ENCODE data around the gene NOTCH4.
A peak's percentile ranks its signal among the peaks of the same experiment; 100 is the strongest.

Gene NOTCH4

DNA sequence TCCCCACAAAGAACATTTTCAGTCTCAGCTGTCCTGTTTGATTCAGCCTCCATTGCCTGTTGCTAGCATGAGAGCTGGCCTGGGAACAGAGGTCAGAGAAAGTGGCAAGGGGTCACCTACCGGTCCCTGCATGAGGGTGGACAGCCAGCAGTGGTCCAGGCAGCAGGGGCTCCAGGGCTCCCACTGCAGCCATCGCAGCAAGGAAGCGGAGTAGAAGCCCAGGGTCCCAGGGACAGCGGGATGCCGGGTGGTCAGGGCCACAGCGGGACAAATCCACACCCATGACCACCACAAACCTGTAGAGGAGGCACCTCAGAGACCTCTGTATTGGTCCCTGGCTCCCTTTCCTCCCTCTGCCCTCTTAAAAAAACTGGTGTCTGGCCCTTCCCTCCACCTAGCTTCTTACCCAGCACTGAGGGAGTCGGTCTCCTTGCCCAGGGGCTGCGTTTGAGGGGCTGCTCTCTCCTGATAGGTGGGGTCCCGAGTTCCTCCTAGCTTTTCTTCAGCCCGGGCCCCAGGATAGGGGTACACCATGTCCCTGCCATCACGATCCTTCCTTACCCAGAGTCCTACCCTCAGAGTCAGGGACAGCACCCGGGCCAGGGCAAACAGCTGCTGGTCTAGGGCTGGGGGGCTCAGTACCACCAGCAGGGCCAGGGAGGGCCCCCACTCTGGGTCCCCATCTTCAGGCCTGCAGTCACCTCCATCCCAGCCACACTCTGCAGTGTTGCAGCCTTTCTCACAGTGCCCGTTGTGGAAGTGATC lies 23.0 kb downstream of the NOTCH4 start:
- TF ChIP-seq, protein P1, sequence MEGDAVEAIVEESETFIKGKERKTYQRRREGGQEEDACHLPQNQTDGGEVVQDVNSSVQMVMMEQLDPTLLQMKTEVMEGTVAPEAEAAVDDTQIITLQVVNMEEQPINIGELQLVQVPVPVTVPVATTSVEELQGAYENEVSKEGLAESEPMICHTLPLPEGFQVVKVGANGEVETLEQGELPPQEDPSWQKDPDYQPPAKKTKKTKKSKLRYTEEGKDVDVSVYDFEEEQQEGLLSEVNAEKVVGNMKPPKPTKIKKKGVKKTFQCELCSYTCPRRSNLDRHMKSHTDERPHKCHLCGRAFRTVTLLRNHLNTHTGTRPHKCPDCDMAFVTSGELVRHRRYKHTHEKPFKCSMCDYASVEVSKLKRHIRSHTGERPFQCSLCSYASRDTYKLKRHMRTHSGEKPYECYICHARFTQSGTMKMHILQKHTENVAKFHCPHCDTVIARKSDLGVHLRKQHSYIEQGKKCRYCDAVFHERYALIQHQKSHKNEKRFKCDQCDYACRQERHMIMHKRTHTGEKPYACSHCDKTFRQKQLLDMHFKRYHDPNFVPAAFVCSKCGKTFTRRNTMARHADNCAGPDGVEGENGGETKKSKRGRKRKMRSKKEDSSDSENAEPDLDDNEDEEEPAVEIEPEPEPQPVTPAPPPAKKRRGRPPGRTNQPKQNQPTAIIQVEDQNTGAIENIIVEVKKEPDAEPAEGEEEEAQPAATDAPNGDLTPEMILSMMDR (IDR thresholded peaks at IDR 0.05), result no peak

DNA sequence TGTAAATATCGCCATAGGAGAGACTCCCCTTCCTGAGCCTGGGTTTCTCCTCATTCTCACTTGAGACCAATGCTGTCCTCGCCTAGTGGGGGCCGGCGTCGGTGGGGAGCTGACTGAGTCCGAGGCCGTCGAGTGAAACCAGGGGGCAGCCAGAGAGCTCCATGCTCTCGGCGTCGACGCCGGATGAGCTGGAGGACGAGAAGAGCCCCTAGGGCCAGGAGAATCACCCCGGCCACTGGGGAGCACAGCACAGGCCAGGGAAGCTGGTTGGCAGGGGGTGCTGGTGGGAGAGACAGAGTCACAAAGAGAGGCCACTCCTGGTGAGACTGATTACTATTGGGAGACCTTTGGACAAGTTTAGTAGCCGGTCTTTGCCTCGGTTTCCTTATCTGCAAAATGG lies 25.0 kb downstream of the NOTCH4 start:
- TF ChIP-seq, protein P1 (IDR thresholded peaks at IDR 0.05), result no peak

DNA sequence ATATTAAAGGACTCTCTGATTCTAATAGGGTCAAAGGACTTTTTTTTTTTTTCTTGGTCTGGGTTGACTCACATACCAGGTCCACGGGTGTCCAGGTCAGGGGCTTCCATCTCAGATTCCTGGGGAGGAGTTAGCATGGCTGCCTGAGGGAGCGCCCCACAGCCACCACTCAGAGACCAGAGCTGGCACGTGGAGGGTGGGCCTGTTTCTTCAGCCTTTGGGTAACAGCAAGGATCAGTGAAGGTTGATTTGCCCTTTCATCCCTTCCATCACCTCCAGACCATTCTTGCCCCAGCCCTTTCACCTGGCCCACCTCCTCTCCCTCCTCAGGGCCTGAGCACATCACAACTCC lies 25.5 kb downstream of the NOTCH4 start:
- TF ChIP-seq, protein P1 (IDR thresholded peaks at IDR 0.05), result no peak

DNA sequence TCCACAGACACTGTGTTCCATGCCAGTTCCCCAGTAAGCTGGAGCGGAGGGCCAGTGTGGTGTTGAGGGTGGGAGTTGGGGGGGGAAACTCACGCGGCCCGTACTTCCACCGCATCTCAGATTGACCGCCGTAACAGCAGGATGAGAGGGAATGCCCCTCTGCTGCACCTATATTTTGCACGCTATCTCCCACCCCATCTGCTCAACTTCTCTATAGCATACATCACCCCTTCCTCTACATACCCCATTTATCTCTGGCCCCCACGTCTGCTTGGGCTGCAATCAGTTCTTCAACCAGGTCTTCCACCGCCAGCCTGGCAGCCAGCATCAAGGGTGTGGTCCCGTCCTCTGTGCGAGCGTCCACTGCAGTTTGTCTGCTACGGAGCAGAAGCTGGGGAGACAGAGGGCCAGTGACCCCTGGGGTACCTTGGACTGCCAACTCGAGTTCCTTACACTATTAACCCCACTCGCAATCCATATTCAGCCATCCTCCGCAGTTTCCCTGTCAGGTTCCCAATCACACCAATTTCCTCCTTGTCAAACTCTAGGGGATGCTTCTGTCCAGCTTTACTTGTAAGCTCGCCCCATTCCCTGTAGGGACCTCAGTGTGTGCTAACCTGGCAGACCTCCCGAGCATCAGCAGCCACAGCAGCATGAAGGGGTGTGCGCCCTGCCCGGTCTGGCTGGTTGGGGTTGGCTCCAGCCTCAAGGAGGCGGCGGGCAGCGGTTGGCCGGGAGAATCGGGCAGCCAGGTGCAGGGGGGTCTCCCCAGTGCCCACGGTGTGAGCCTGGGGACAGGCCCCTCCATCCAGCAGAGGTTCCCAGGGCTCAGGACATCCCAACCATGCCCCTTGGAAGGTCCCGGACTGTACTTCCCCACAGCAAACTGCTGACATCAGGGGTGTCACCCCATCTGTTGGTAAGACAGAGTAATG lies 26.9 kb downstream of the NOTCH4 start:
- TF ChIP-seq, protein P1 (IDR thresholded peaks at IDR 0.05), result no peak

DNA sequence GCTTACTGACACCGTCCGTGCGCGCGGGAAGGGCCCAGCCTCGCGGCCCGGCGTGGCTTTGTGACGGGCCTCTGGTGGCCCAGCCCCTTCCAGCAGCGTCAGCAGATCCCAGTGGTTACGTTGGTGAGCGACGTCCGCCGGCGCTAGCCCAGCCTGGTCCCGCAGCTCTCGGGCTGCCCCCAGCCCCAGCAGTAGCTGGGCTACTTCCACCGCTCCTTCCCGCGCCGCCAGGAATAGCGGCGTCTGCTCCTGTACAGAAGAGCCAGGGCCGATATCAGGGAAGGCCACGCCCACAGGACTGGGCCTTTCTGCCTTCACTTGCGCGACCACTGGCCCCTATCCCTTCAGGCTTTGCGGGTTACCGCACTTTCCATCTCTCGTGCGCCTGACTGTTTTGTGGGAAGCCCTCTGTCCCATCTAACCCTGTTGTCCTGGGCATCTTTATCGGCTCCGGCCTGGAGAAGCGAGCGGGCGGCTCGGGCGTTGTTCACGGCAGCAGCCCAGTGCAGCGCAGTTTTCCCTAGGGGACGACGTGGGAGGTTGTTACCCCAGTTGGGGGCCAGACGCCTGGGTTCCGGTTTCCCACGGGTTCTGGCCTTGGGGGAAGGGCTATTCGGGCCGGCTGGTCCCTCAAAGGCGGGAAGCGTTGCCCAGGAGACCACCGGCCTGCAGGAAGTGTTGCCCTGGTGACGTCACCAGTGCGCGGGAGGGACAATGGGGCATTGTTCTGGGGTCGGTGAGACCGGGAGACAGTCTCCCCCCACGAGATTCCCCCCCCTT lies 27.8 kb downstream of the NOTCH4 start:
- TF ChIP-seq, protein P1 (IDR thresholded peaks at IDR 0.05), result no peak

DNA sequence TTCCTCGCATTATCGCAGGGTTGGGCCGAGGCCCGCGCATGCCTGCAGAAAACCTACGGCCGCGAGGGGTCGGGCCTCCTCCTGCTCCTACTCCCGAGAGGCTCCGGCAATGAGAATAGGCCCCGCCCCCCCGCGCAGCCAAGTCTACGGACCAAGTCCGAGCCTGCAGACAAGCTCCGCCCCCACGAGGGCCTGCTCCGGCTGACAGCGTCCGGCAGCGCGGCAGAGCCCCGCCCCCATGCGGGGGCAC lies 28.3 kb downstream of the NOTCH4 start:
- TF ChIP-seq, protein P1 (IDR thresholded peaks at IDR 0.05), result no peak

DNA sequence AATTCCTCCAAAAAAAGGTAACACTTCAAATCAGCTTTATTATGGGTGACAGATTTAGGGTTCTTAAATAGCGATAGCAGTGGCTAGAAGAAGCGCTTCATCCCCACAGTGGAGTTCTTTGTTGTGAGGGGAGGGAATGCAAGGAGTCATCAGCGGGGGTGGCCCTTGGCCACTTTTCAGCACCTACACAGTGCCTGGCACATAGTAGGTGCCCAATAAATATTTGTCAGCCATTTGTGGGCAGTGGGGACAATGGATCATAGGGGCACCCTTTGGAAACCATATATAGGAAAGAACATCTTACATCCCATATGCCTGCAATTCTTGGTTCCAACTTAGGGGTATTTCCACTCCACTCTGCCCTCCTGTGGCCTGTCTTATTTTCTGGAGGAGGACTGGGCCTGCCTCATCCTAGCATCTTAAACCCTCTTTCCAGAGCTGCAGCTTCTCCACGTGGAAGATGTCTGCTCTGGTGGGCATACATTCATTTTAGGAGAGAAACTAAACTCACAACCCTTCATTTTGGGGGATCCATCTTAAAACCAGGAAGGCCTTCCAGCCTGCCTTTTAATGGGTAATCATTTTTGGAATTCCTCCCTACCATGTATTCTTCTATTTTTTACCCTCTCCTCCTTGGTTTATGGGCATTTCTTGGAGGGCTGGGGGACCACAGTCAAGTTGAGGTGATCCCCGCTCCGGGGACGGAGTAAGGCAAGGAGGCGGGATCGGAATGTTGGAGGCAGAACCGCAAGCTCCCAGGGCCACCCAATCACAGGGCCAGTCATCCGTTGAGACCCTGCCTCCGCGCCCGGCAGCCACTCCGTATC lies 28.8 kb downstream of the NOTCH4 start:
- TF ChIP-seq, protein P1 (IDR thresholded peaks at IDR 0.05), result peak; percentile 48; the same call in 1 of the 2 replicates

Data from LNCAP (cell line).